K562 (cell line): ENCODE data around the gene SKOR1. TPM values are rescaled to one million over a fixed set of nuclear protein-coding genes. Genes with fewer than 3 reads are reported as not detected.

Experiments used
- ATAC-seq: fragments of 200-7000 bp; cut with Tn5 transposase; 3 replicates; pipeline ENCODE4 v1.9.1; 2020; ENCODE audit warnings: moderate library complexity
- BruUV-seq: library from RNA; stranded (reverse); fragments of 400-500 nt; replicated peaks from 2 replicates; lab custom pipeline; 2021; lab: Mats Ljungman, UMichigan
- CTCF ChIA-PET: fragments of 300-600 bp; formaldehyde crosslinking; extraction: SDS; loops from one replicate; lab custom pipeline; 2021; ENCODE audit warnings: low intra/inter-chr PET ratio; lab: Yijun Ruan, JAX
- POLR2A ChIA-PET: fragments of 300-600, 350-650 bp; sonication (Branson Sonifier 250); formaldehyde crosslinking; extraction: SDS; loops from one replicate; lab custom pipeline; 2021; ENCODE audit warnings: antibody characterized with exemption, inconsistent platforms; lab: Yijun Ruan, JAX
- DNase-seq, 4 experiments: peaks; one replicate each; pipeline versions ENCODE4 v3.0.0 to v3.0.0-alpha.2; 2011 to 2018; ENCODE audit warnings: low spot score in 3 of 4, mixed read lengths in 3 of 4; ENCODE audit errors: extremely low read depth in 1 of 4
- FAIRE-seq: peaks from 2 replicates; lab custom pipeline; 2011; peaks lifted over from hg19 to GRCh38; lab: Jason Lieb, UNC
- H2AFZ ChIP-seq: 2 replicates; pipeline ENCODE4 v1.6.0; 2011; ENCODE audit warnings: low read depth, low read length, control low read depth, inconsistent platforms
- H3K27ac ChIP-seq: fragments of 200-600 bp; 3 replicates; pipeline ENCODE4 v1.8.0; 2011; ENCODE audit warnings: low read depth, mild to moderate bottlenecking, control low read depth, inconsistent platforms, low read length, moderate library complexity, mixed read lengths; ENCODE audit errors: extremely low read depth
- H3K27me3 ChIP-seq, 2 experiments: fragments of 300-600 bp in 1 of 2; 2 replicates in 1 of 2; 3 replicates in 1 of 2; pipeline versions ENCODE4 v1.6.0 to v1.8.0; 2011; ENCODE audit warnings: inconsistent platforms in 2 of 2, low read length in 2 of 2, mild to moderate bottlenecking in 1 of 2, mixed read lengths in 1 of 2, moderate library complexity in 1 of 2; ENCODE audit not compliant: control insufficient read depth in 2 of 2, insufficient read depth in 2 of 2
- H3K36me3 ChIP-seq: fragments of 300-600 bp; 3 replicates; pipeline ENCODE4 v1.8.0; 2011; ENCODE audit warnings: mild to moderate bottlenecking, low read length, inconsistent platforms; ENCODE audit not compliant: control insufficient read depth, insufficient read depth
- H3K4me1 ChIP-seq, 2 experiments: fragments of 200-600 bp in 1 of 2; replicated peaks in 1 of 2; 2 replicates in 1 of 2; 3 replicates in 1 of 2; pipeline versions ENCODE4 v1.5.1 to v1.8.0; 2011; ENCODE audit warnings: inconsistent platforms in 2 of 2, low read length in 2 of 2, mild to moderate bottlenecking in 1 of 2, mixed read lengths in 1 of 2, moderate library complexity in 1 of 2; ENCODE audit not compliant: control insufficient read depth in 2 of 2, insufficient read depth in 2 of 2
- H3K4me2 ChIP-seq: 2 replicates; pipeline ENCODE4 v1.6.1; 2011; ENCODE audit warnings: low read length, control low read depth, inconsistent platforms, mixed read lengths; ENCODE audit not compliant: insufficient read depth
- H3K4me3 ChIP-seq: fragments of 200-600 bp; sonication (generic), shearing (Covaris generic); 2 replicates; pipeline ENCODE4 v1.5.1; 2016; ENCODE audit warnings: control low read depth, inconsistent platforms
- H3K79me2 ChIP-seq: fragments of 200-600 bp; 3 replicates; pipeline ENCODE4 v1.8.0; 2011; ENCODE audit warnings: low read length, inconsistent platforms; ENCODE audit not compliant: control insufficient read depth, insufficient read depth
- H3K9ac ChIP-seq, 2 experiments: 2 replicates each; pipeline versions ENCODE4 v1.6.0 to v1.6.1; 2011; ENCODE audit warnings: low read depth in 2 of 2, low read length in 2 of 2, control low read depth in 1 of 2, inconsistent platforms in 1 of 2, mild to moderate bottlenecking in 1 of 2, mixed read lengths in 1 of 2; ENCODE audit not compliant: insufficient read depth in 1 of 2
- H3K9me1 ChIP-seq: one replicate; pipeline ENCODE4 v1.6.0; 2011; ENCODE audit warnings: inconsistent platforms, mild to moderate bottlenecking, low read length, moderate library complexity; ENCODE audit not compliant: control insufficient read depth, insufficient read depth
- H3K9me3 ChIP-seq: replicated peaks from 2 replicates; pipeline ENCODE4 v1.5.1; 2011; ENCODE audit warnings: low read depth, low read length, inconsistent platforms; ENCODE audit not compliant: control insufficient read depth, insufficient read depth
- H4K20me1 ChIP-seq: replicated peaks from 2 replicates; pipeline ENCODE4 v1.6.1; 2011; ENCODE audit warnings: low read length, inconsistent platforms, mixed read lengths; ENCODE audit not compliant: control insufficient read depth, insufficient read depth
- E2F5 ChIP-seq: sonication (generic); formaldehyde crosslinking; IDR thresholded peaks from 2 replicates; pipeline ENCODE4 v1.8.0; 2022; ENCODE audit warnings: mild to moderate bottlenecking, missing genetic modification reagents
- ZNF197 ChIP-seq: fragments of 200-800 bp; sonication (Bioruptor generic); IDR thresholded peaks from 2 replicates; pipeline ENCODE4 v1.6.1; 2016; ENCODE audit warnings: low read depth, missing genetic modification characterization, missing compliant biosample characterization
- WGBS: fragments of 100-300 bp; shearing (Covaris generic); methylation state at CpG from one replicate; pipeline ENCODE4 v1.1.6; 2016; ENCODE audit warnings: low coverage, mixed read lengths; ENCODE audit not compliant: insufficient coverage; ENCODE audit errors: missing lambda C conversion rate; 5-methylcytosine and 5-hydroxymethylcytosine counted together
- in situ Hi-C: fragments of 300-500 bp; cut with MboI; formaldehyde crosslinking; loops from 4 replicates; pipeline ENCODE4 v1.15.0; 2018; ENCODE audit warnings: inconsistent platforms, mixed read lengths
- intact Hi-C: fragments of 100-400 bp; cut with micrococcal nuclease; formaldehyde crosslinking; loops from 2 replicates; pipeline ENCODE4 v1.14.2; 2022
- polyA plus RNA-seq, 8 experiments: library from polyadenylated mRNA; depleted of rRNA in 4 of 8; stranded (reverse) in 5 of 8; unstranded in 3 of 8; fragments of >200 nt; fragmentation: Nextera tagmentation in 2 of 8; fragmentation: Illumina TruSeq in 1 of 8; extraction: Ambion mirVana in 2 of 8; extraction: Trizol in 1 of 8; gene quantifications; 2 replicates each; pipeline versions ENCODE4 v1.2.1 to v1.2.3, GENCODE V29; 2011 to 2014; ENCODE audit warnings: inconsistent platforms in 1 of 8, missing spikeins in 1 of 8
- total RNA-seq, 7 experiments: library from RNA; depleted of rRNA in 6 of 7; stranded (reverse); fragments of >200 nt in 6 of 7; fragmentation: Illumina TruSeq in 2 of 7; extraction: Trizol in 2 of 7; gene quantifications; 2 replicates each; pipeline versions ENCODE4 v1.2.1 to v1.2.3, GENCODE V29; 2011 to 2021; ENCODE audit warnings: low replicate concordance in 1 of 7
- TF ChIP-seq, protein P1 (sequence below): conservative IDR thresholded peaks from 2 replicates; pipeline ENCODE4 v1.6.1; 2011; ENCODE audit warnings: low read depth, mild to moderate bottlenecking, low read length; ENCODE audit not compliant: control insufficient read depth

SKOR1 gene
- total and polyA plus RNA-seq, 9 of the 15 experiments (the other 6 are each of a cell fraction or from before 2014, with no cell fraction given) = 0.04 to 0.41 (median 0.09) TPM; not detected in 3

- TF ChIP-seq, protein P1, sequence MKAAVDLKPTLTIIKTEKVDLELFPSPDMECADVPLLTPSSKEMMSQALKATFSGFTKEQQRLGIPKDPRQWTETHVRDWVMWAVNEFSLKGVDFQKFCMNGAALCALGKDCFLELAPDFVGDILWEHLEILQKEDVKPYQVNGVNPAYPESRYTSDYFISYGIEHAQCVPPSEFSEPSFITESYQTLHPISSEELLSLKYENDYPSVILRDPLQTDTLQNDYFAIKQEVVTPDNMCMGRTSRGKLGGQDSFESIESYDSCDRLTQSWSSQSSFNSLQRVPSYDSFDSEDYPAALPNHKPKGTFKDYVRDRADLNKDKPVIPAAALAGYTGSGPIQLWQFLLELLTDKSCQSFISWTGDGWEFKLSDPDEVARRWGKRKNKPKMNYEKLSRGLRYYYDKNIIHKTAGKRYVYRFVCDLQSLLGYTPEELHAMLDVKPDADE = no peak
These were observed 41.1 kb upstream of the SKOR1 start (continued) for GRCh38 chr15:67784090-67784781.

DNA sequence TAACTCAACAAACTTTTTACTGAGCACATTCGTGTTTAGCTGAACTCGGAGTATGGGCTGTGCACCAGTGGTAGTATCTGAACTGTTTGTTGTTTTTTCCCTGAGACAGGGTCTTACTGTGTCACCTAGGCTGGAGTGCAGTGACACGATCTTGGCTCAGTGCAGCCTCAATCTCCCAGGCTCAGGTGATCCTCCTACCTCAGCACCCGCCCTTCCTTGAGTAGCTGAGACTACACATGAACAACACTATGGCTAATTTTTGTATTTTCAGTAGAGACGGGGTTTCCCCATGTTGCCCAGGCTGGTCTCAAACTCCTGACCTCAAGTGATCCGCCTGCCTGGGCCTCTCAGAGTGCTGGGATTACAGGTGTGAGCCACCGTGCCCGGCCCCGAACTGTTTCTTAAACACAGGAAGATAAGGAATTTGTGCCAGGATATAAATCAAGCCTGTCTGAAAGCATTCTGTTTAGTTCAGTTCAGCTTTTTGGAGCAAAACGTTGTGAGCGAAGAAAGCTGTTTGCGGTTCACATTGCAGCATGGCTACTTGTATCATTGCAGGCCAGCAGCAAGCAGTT is 40.4 kb upstream of the SKOR1 start:
- Histone ChIP-seq H3K9me1 (no peaks in the 10 kb centered on the region), H3K4me3 (no peak overlapping the region), H3K9me3 (no peaks in the 10 kb centered on the region), H4K20me1 (no peaks in the 10 kb centered on the region), H3K27ac (no peak overlapping the region), H3K4me2 (no peak overlapping the region)
- intact Hi-C loops (no loop called here), in situ Hi-C loops (no loop called here)
- CTCF ChIA-PET = no interaction called here
- ATAC-seq (no peak), FAIRE-seq (peak; percentile 15)
- 60% methylated on average over 12 of the region's 12 CpGs for WGBS
- TF ChIP-seq ZNF197 (no peak), E2F5 (CRISPR knock-in tag) (no peak)
- TF ChIP-seq, all 486 proteins: peak for 0
- H3K27me3 ChIP-seq = no peaks in the 10 kb centered on the region
- no peak overlapping the region for H3K9ac ChIP-seq
- no peak overlapping the region for H2AFZ ChIP-seq
- DNase-seq = no peak
- H3K36me3 ChIP-seq = no peaks in the 10 kb centered on the region
- H3K79me2 ChIP-seq = no peaks in the 10 kb centered on the region
- POLR2A ChIA-PET = interaction anchor here (1.2 kb wide), 1 partner anchor 12 kb away, joined by 3 read pairs; no protein-coding TSS in a partner anchor
- no TSS peak for BruUV-seq
- H3K4me1 ChIP-seq = peaks cover 0 to 13% of the 10 kb centered on the region in 2 experiments; a peak in 3 of 5 replicates
